Heart left ventricle (tissue), 13 donors: ENCODE data around the gene DCAF15.

Source experiments
- CTCF ChIP-seq, 12 donors: fragments of 200-600 bp; sonication (generic) in 4 of 12; IDR thresholded peaks; one replicate each; pipeline versions ENCODE4 v1.5.0 to v1.8.0; 2018 to 2022; ENCODE audit warnings: antibody characterized with exemption in 12 of 12, mild to moderate bottlenecking in 5 of 12
- POLR2A ChIP-seq, 2 donors: fragments of 450-650 bp; IDR thresholded peaks; one replicate each; pipeline ENCODE4 v1.6.1; 2017; ENCODE audit warnings: antibody characterized with exemption in 2 of 2, mild to moderate bottlenecking in 2 of 2, moderate library complexity in 2 of 2
- donor health status: ischemic (EF 13 %, LVEDD 7.1; RV severe dilation, severe dysfunction).
- donor health status: DM: no; HTN: yes; CAD: no.
- donor health status: DM: no; HTN: no; CAD: no.
- donor health status: ischemic (EF 25% LVEDD 6.9; RV normal size, moderate dysfunction).
- donor health status: ischemic (EF 25% LVEDD 5.7; RV mildly dilated, moderate dysfunction).
- donor health status: ischemic (EF 35%, LVEDD 5.7; RV mildly dilated, moderate dysfunction).
- donor health status: nonischemic (EF 11% LVEDD 7.7; RV severe dilation, severe dysfunction).
- donor health status: DM: yes; HTN: yes; CAD: no.
- donor health status: PGD.
- donor health status: ischemic (EF 29% LVEDD 5.4; RV normal size, mild dysfunction).
- donor health status: nonischemic (EF 23%, LVEDD 6.1; RV moderate dilation, normal function).

GRCh38 chr19:13993590-13994300, 41.4 kb downstream of the DCAF15 start:
- no peak for TF ChIP-seq CTCF (IDR thresholded peaks at IDR 0.05)
- TF ChIP-seq POLR2A (IDR thresholded peaks at IDR 0.05): no peak
